PC-3 (cell line): ENCODE data around the gene MALSU1.

ENCODE experiments used
- CTCF ChIP-seq: fragments of 300-600 bp; sonication (generic); conservative IDR thresholded peaks from 2 replicates; pipeline ENCODE4 v1.5.1; 2017; ENCODE audit warnings: antibody characterized with exemption, low read depth, mild to moderate bottlenecking, low read length
- EZH2 ChIP-seq: fragments of 300-600 bp; sonication (generic); IDR thresholded peaks from one replicate; pipeline ENCODE4 v1.6.1; 2017; ENCODE audit warnings: antibody characterized with exemption, mild to moderate bottlenecking, low read length; ENCODE audit not compliant: unreplicated experiment

DNA sequence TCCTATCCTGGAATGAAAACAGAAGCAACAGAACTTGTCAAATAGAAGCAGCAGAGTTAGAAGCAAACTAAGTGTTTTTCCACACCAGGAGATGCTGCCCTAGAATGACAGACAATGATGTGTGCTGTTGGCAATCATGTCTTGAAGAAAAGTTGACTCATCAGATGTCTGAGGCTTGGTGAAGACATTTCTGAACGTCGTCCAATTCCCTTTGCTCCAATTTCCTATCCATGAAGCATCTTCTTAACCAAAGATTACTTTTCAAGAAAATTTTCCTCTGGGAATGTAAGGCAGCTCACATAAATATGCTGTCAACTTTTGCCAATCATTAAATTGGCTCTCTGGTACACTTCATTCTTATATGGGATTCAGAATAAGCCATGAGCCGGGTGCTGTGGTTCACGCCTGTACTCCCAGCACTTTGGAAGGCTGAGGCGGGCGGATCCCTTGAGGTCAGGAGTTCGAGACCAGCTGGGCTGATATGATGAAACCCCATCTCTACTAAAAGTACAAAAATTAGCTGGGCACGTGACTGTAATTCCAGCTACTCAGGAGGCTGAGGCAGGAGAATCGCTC lies 34.6 kb downstream of the MALSU1 start:
- no peak for TF ChIP-seq EZH2
- no peak for TF ChIP-seq CTCF
